SK-N-SH (cell line): Measurements from ENCODE around the gene RBM44. TPM values are rescaled to one million over a fixed set of nuclear protein-coding genes. Genes with fewer than 3 reads are reported as not detected.

Experiments
- CTCF ChIA-PET: fragments of 300-600, 350-600 bp; formaldehyde crosslinking; extraction: SDS; loops from one replicate; lab custom pipeline; 2021; lab: Yijun Ruan, JAX
- POLR2A ChIA-PET: fragments of 350-600 bp; sonication (Branson Sonifier 250); formaldehyde crosslinking; extraction: SDS; loops from one replicate; lab custom pipeline; 2020; ENCODE audit warnings: antibody characterized with exemption, inconsistent platforms; lab: Yijun Ruan, JAX
- DNase-seq: peaks from one replicate; pipeline ENCODE4 v3.0.0; 2012
- H2AFZ ChIP-seq: fragments of 200-600 bp; sonication (generic); 2 replicates; pipeline ENCODE4 v1.8.1; 2016; ENCODE audit warnings: antibody characterized with exemption, mild to moderate bottlenecking, low read depth
- H3F3A ChIP-seq: fragments of 200-600 bp; sonication (generic); replicated peaks from 2 replicates; pipeline ENCODE3; 2016; ENCODE audit warnings: antibody characterized with exemption, mild to moderate bottlenecking; ENCODE audit not compliant: insufficient read depth
- H3K27ac ChIP-seq, 2 experiments: fragments of 200-500 bp in 1 of 2; fragments of 200-600 bp in 1 of 2; sonication (Bioruptor generic) in 1 of 2; sonication (generic), shearing (Covaris generic) in 1 of 2; 2 replicates each; pipeline versions ENCODE4 v1.5.1 to v1.6.1; 2014 to 2016; ENCODE audit warnings: low read depth in 2 of 2, inconsistent platforms in 1 of 2, low read length in 1 of 2, mild to moderate bottlenecking in 1 of 2, mixed read lengths in 1 of 2
- H3K27me3 ChIP-seq: fragments of 200-600 bp; sonication (generic), shearing (Covaris generic); 2 replicates; pipeline ENCODE4 v1.6.1; 2016; ENCODE audit warnings: mixed run types; ENCODE audit not compliant: insufficient read depth
- H3K36me3 ChIP-seq, 2 experiments: fragments of 200-500 bp in 1 of 2; fragments of 200-600 bp in 1 of 2; sonication (Bioruptor generic) in 1 of 2; sonication (generic) in 1 of 2; replicated peaks in 1 of 2; 2 replicates each; pipeline versions ENCODE3 to v1.5.1; 2014 to 2016; ENCODE audit warnings: low read length in 1 of 2, mild to moderate bottlenecking in 1 of 2; ENCODE audit not compliant: insufficient read depth in 2 of 2, control insufficient read depth in 1 of 2
- H3K4me1 ChIP-seq, 2 experiments: fragments of 200-500 bp in 1 of 2; fragments of 200-600 bp in 1 of 2; sonication (Bioruptor generic) in 1 of 2; sonication (generic), shearing (Covaris generic) in 1 of 2; 2 replicates each; pipeline versions ENCODE4 v1.5.1 to v1.6.1; 2014 to 2016; ENCODE audit warnings: low read depth in 1 of 2, low read length in 1 of 2, mixed run types in 1 of 2; ENCODE audit not compliant: insufficient read depth in 2 of 2, control insufficient read depth in 1 of 2
- H3K4me2 ChIP-seq: fragments of 200-600 bp; sonication (generic), shearing (Covaris generic); 2 replicates; pipeline ENCODE4 v1.6.1; 2017; ENCODE audit warnings: mixed run types
- H3K4me3 ChIP-seq, 2 experiments: fragments of 200-500 bp in 1 of 2; fragments of 200-600 bp in 1 of 2; sonication (Bioruptor generic) in 1 of 2; sonication (generic), shearing (Covaris generic) in 1 of 2; 2 replicates each; pipeline versions ENCODE4 v1.5.1 to v1.8.1; 2014 to 2016; ENCODE audit warnings: low read depth in 2 of 2, inconsistent platforms in 1 of 2, low read length in 1 of 2, mild to moderate bottlenecking in 1 of 2, mixed read lengths in 1 of 2, moderate library complexity in 1 of 2
- H3K79me2 ChIP-seq: fragments of 200-600 bp; sonication (generic); 2 replicates; pipeline ENCODE4 v1.8.1; 2017; ENCODE audit warnings: mild to moderate bottlenecking; ENCODE audit not compliant: insufficient read depth
- H3K9ac ChIP-seq: fragments of 200-600 bp; sonication (generic); 2 replicates; pipeline ENCODE4 v1.6.1; 2017; ENCODE audit warnings: mixed run types
- H3K9me2 ChIP-seq: fragments of 200-600 bp; sonication (generic); 2 replicates; pipeline ENCODE4 v1.6.1; 2017; ENCODE audit warnings: mixed run types
- H3K9me3 ChIP-seq: fragments of 200-600 bp; sonication (generic); 2 replicates; pipeline ENCODE4 v1.6.1; 2017; ENCODE audit warnings: mixed run types, mild to moderate bottlenecking, moderate library complexity
- H4K20me1 ChIP-seq: fragments of 200-600 bp; sonication (generic); 2 replicates; pipeline ENCODE4 v1.6.1; 2017; ENCODE audit warnings: mild to moderate bottlenecking, mixed run types; ENCODE audit not compliant: insufficient read depth
- CTCF ChIP-seq: fragments of 200-600 bp; sonication (generic); IDR thresholded peaks from 2 replicates; pipeline ENCODE4 v1.6.1; 2017; ENCODE audit warnings: antibody characterized with exemption, mild to moderate bottlenecking, moderate library complexity
- EZH2phosphoT487 ChIP-seq: fragments of 200-600 bp; sonication (generic); IDR thresholded peaks from 2 replicates; pipeline ENCODE4 v1.6.1; 2017; ENCODE audit warnings: low read depth, mixed run types, mild to moderate bottlenecking, antibody characterized with exemption, moderate library complexity, borderline replicate concordance
- FOXM1 ChIP-seq: IDR thresholded peaks from 2 replicates; pipeline ENCODE4 v1.4.0; 2012; ENCODE audit warnings: low read depth, mild to moderate bottlenecking
- IRF3 ChIP-seq: fragments of 150-350 bp; IDR thresholded peaks from 2 replicates; pipeline ENCODE4 v1.6.1; 2016; ENCODE audit warnings: mild to moderate bottlenecking, low read depth, low read length
- JUND ChIP-seq: IDR thresholded peaks from 2 replicates; pipeline ENCODE4 v1.4.0; 2012
- MXI1 ChIP-seq: IDR thresholded peaks from 2 replicates; pipeline ENCODE4 v1.6.1; 2012; ENCODE audit warnings: mild to moderate bottlenecking, low read depth, low read length, improper control_type of control experiment
- NRF1 ChIP-seq: IDR thresholded peaks from 2 replicates; pipeline ENCODE4 v1.6.1; 2012; ENCODE audit warnings: low read depth, mild to moderate bottlenecking, low read length
- POLR2AphosphoS5 ChIP-seq: IDR thresholded peaks from 2 replicates; pipeline ENCODE4 v1.6.1; 2012; ENCODE audit warnings: low read depth, low read length
- RAD21 ChIP-seq: IDR thresholded peaks from 2 replicates; pipeline ENCODE4 v1.6.1; 2012; ENCODE audit warnings: mild to moderate bottlenecking, low read length
- RFX5 ChIP-seq: IDR thresholded peaks from 2 replicates; pipeline ENCODE4 v1.6.1; 2012; ENCODE audit warnings: mild to moderate bottlenecking, improper control_type of control experiment, low read length
- SIN3A ChIP-seq: IDR thresholded peaks from 2 replicates; pipeline ENCODE4 v1.6.1; 2012; ENCODE audit warnings: low read depth, mild to moderate bottlenecking, low read length, moderate library complexity, borderline replicate concordance
- ZBTB33 ChIP-seq: IDR thresholded peaks from 2 replicates; pipeline ENCODE4 v1.4.0; 2012; ENCODE audit warnings: low read depth, borderline replicate concordance
- whole genome bisulfite sequencing: methylation state at CpG from one replicate; pipeline ENCODE4 v1.1.6; 2017; ENCODE audit warnings: low lambda C conversion rate; 5-methylcytosine and 5-hydroxymethylcytosine counted together
- polyA plus RNA-seq, 3 experiments: library from polyadenylated mRNA; depleted of rRNA; stranded (reverse); fragments of >200 nt; gene quantifications; 2 replicates each; pipeline ENCODE4 v1.2.3, GENCODE V29; 2012
- TF ChIP-seq, protein P1 (sequence below): IDR thresholded peaks from 2 replicates; pipeline ENCODE4 v1.6.1; 2012; ENCODE audit warnings: mild to moderate bottlenecking, low read depth, low read length, moderate library complexity

The RBM44 gene
- polyA plus RNA-seq, 1 of the 3 experiments (the other 2 are of a cell fraction), result 0.30 TPM

GRCh38 chr2:237801466-237801865, 2.9 kb downstream of the RBM44 start:
- Histone ChIP-seq H4K20me1 (no peaks in the 10 kb centered on the region), H3K27me3 (no peaks in the 10 kb centered on the region), H3F3A (no peaks in the 10 kb centered on the region), H3K27ac (no peak overlapping the region), H3K4me2 (no peak overlapping the region), H3K9me2 (no peaks in the 10 kb centered on the region), H3K9ac (no peak overlapping the region), H3K9me3 (no peaks in the 10 kb centered on the region), H3K36me3 (no peaks in the 10 kb centered on the region), H3K4me1 (peaks cover 1 to 7% of the 10 kb centered on the region in 2 experiments; a peak in 2 of 4 replicates), H3K79me2 (no peaks in the 10 kb centered on the region), H3K4me3 (no peak overlapping the region), H2AFZ (no peak overlapping the region)
- TF ChIP-seq, protein P1, sequence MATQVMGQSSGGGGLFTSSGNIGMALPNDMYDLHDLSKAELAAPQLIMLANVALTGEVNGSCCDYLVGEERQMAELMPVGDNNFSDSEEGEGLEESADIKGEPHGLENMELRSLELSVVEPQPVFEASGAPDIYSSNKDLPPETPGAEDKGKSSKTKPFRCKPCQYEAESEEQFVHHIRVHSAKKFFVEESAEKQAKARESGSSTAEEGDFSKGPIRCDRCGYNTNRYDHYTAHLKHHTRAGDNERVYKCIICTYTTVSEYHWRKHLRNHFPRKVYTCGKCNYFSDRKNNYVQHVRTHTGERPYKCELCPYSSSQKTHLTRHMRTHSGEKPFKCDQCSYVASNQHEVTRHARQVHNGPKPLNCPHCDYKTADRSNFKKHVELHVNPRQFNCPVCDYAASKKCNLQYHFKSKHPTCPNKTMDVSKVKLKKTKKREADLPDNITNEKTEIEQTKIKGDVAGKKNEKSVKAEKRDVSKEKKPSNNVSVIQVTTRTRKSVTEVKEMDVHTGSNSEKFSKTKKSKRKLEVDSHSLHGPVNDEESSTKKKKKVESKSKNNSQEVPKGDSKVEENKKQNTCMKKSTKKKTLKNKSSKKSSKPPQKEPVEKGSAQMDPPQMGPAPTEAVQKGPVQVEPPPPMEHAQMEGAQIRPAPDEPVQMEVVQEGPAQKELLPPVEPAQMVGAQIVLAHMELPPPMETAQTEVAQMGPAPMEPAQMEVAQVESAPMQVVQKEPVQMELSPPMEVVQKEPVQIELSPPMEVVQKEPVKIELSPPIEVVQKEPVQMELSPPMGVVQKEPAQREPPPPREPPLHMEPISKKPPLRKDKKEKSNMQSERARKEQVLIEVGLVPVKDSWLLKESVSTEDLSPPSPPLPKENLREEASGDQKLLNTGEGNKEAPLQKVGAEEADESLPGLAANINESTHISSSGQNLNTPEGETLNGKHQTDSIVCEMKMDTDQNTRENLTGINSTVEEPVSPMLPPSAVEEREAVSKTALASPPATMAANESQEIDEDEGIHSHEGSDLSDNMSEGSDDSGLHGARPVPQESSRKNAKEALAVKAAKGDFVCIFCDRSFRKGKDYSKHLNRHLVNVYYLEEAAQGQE, result no peak
- no peak for TF ChIP-seq RAD21
- TF ChIP-seq JUND, result no peak
- TF ChIP-seq ZBTB33, result no peak
- TF ChIP-seq SIN3A, result no peak
- no peak for TF ChIP-seq POLR2AphosphoS5
- TF ChIP-seq MXI1, result no peak
- no peak for TF ChIP-seq IRF3
- TF ChIP-seq EZH2phosphoT487, result no peak
- 86% methylated on average over 2 of the region's 2 CpGs for WGBS
- ChIA-PET CTCF (no interaction called here), POLR2A (no interaction called here)
- no peak for DNase-seq

- Histone ChIP-seq H2AFZ (no peak overlapping the region), H3K9me3 (no peaks in the 10 kb centered on the region), H4K20me1 (no peaks in the 10 kb centered on the region), H3K36me3 (no peaks in the 10 kb centered on the region), H3F3A (no peaks in the 10 kb centered on the region)
- DNase-seq, result no peak
- WGBS, result 74% methylated on average over 2 of the region's 2 CpGs
- POLR2A ChIA-PET, result no interaction called here
- TF ChIP-seq RFX5 (no peak), CTCF (no peak), NRF1 (no peak), FOXM1 (no peak)
- TF ChIP-seq, all 33 proteins: peak for 0
- Histone ChIP-seq H3K27me3 (no peaks in the 10 kb centered on the region), H3K9ac (no peak overlapping the region), H3K9me2 (no peaks in the 10 kb centered on the region), H3K27ac (no peak overlapping the region), H3K4me2 (no peak overlapping the region; the same call in 1 of the 2 replicates), H3K79me2 (no peaks in the 10 kb centered on the region), H3K4me1 (peaks cover 0 to 7% of the 10 kb centered on the region in 2 experiments; a peak in 1 of 4 replicates), H3K4me3 (no peak overlapping the region)
- CTCF ChIA-PET, result no interaction called here
Observed at GRCh38 chr2:237806334-237806733, 7.8 kb downstream of the RBM44 start.
